CD14-positive monocyte (primary cell): ENCODE measurements around the gene TFPI. TPM values are rescaled to one million over a fixed set of nuclear protein-coding genes. Genes with fewer than 3 reads are reported as not detected.

ENCODE experiments used
- DNase-seq, 3 donors: peaks; one replicate each; pipeline ENCODE4 v3.0.0-alpha.2; 2011 to 2022
- H2AFZ ChIP-seq: 2 replicates; pipeline ENCODE4 v1.6.0; 2012; ENCODE audit warnings: mild to moderate bottlenecking, low read depth, low read length, inconsistent platforms; ENCODE audit not compliant: insufficient read depth, poor library complexity, severe bottlenecking
- H3K27ac ChIP-seq, 2 donors: 1 replicate in 1 of 2; 2 replicates in 1 of 2; pipeline ENCODE4 v1.5.1; 2012 to 2013; ENCODE audit warnings: low read length in 2 of 2, control low read depth in 1 of 2, inconsistent platforms in 1 of 2, low read depth in 1 of 2, mild to moderate bottlenecking in 1 of 2
- H3K27me3 ChIP-seq, 2 donors: one replicate each; pipeline versions ENCODE4 v1.6.0 to v1.6.1; 2011 to 2013; ENCODE audit warnings: low read length in 2 of 2; ENCODE audit not compliant: control insufficient read depth in 2 of 2, insufficient read depth in 2 of 2
- H3K36me3 ChIP-seq, 2 donors: replicated peaks in 1 of 2; 1 replicate in 1 of 2; 2 replicates in 1 of 2; pipeline versions ENCODE4 v1.5.1 to v1.6.1; 2012 to 2013; ENCODE audit warnings: low read length in 2 of 2, control low read depth in 1 of 2, inconsistent platforms in 1 of 2, mild to moderate bottlenecking in 1 of 2; ENCODE audit not compliant: insufficient read depth in 2 of 2, control insufficient read depth in 1 of 2
- H3K4me1 ChIP-seq, 2 donors: 1 replicate in 1 of 2; 2 replicates in 1 of 2; pipeline versions ENCODE4 v1.5.1 to v1.6.1; 2012 to 2013; ENCODE audit warnings: low read length in 2 of 2, control low read depth in 1 of 2, inconsistent platforms in 1 of 2, mild to moderate bottlenecking in 1 of 2, moderate library complexity in 1 of 2; ENCODE audit not compliant: insufficient read depth in 2 of 2, control insufficient read depth in 1 of 2
- H3K4me2 ChIP-seq: replicated peaks from 2 replicates; pipeline ENCODE3; 2012; ENCODE audit warnings: low read length, moderate library complexity, mild to moderate bottlenecking; ENCODE audit not compliant: poor library complexity, severe bottlenecking; ENCODE audit errors: extremely low read depth
- H3K4me3 ChIP-seq, 3 experiments: fragments of 200-600 bp in 1 of 3; sonication (generic) in 1 of 3; replicated peaks in 1 of 3; 1 replicate in 2 of 3; 2 replicates in 1 of 3; pipeline ENCODE4 v1.5.1; 2011 to 2013; ENCODE audit warnings: low read length in 3 of 3, mild to moderate bottlenecking in 3 of 3, control low read depth in 2 of 3, low read depth in 2 of 3, inconsistent platforms in 1 of 3, moderate library complexity in 1 of 3
- H3K79me2 ChIP-seq: 2 replicates; pipeline ENCODE4 v1.6.0; 2012; ENCODE audit warnings: mild to moderate bottlenecking, control low read depth, inconsistent platforms, low read length, moderate library complexity; ENCODE audit not compliant: insufficient read depth
- H3K9ac ChIP-seq: 2 replicates; pipeline ENCODE4 v1.6.0; 2017; ENCODE audit warnings: low read length, mild to moderate bottlenecking; ENCODE audit not compliant: insufficient read depth, poor library complexity, severe bottlenecking
- H3K9me3 ChIP-seq, 2 donors: replicated peaks in 1 of 2; 1 replicate in 1 of 2; 2 replicates in 1 of 2; pipeline versions ENCODE4 v1.5.1 to v1.6.1; 2012 to 2013; ENCODE audit warnings: low read length in 2 of 2, control low read depth in 1 of 2; ENCODE audit not compliant: control insufficient read depth in 1 of 2, insufficient read depth in 1 of 2
- H4K20me1 ChIP-seq: 2 replicates; pipeline ENCODE4 v1.6.0; 2012; ENCODE audit warnings: mild to moderate bottlenecking, low read length, control low read depth, moderate library complexity; ENCODE audit not compliant: insufficient read depth
- H3K27ac Mint-ChIP-seq, 7 donors: one replicate each; pipeline ENCODE4 v1.8.0; 2020; ENCODE audit warnings: mild to moderate bottlenecking in 7 of 7, mixed read lengths in 7 of 7, moderate library complexity in 6 of 7, inconsistent platforms in 2 of 7
- H3K27me3 Mint-ChIP-seq, 3 donors: one replicate each; pipeline ENCODE4 v1.8.0; 2021 to 2022; ENCODE audit warnings: low read depth in 3 of 3, mild to moderate bottlenecking in 3 of 3, mixed read lengths in 3 of 3, moderate library complexity in 3 of 3, inconsistent platforms in 1 of 3
- H3K36me3 Mint-ChIP-seq, 2 donors: one replicate each; pipeline ENCODE4 v1.8.0; 2020; ENCODE audit warnings: mixed read lengths in 2 of 2, inconsistent platforms in 1 of 2, mild to moderate bottlenecking in 1 of 2
- H3K4me1 Mint-ChIP-seq: one replicate; pipeline ENCODE4 v1.8.0; 2020; ENCODE audit warnings: mild to moderate bottlenecking, mixed read lengths
- H3K4me3 Mint-ChIP-seq, 2 donors: one replicate each; pipeline ENCODE4 v1.8.0; 2020; ENCODE audit warnings: mild to moderate bottlenecking in 2 of 2, mixed read lengths in 2 of 2, moderate library complexity in 1 of 2
- H3K9me3 Mint-ChIP-seq, 7 donors: one replicate each; pipeline ENCODE4 v1.8.0; 2020 to 2022; ENCODE audit warnings: mixed read lengths in 7 of 7, mild to moderate bottlenecking in 6 of 7, moderate library complexity in 6 of 7, inconsistent platforms in 2 of 7
- CTCF ChIP-seq: fragments of 200-600 bp; IDR thresholded peaks from one replicate; pipeline ENCODE4 v1.8.0; 2022; ENCODE audit warnings: antibody characterized with exemption, mild to moderate bottlenecking
- WGBS: methylation state at CpG from one replicate; pipeline ENCODE4 v1.1.5; 2013; ENCODE audit warnings: missing lambda C conversion rate; ENCODE audit not compliant: insufficient coverage; 5-methylcytosine and 5-hydroxymethylcytosine counted together
- intact Hi-C, 2 donors: fragments of 100-400 bp; cut with micrococcal nuclease; formaldehyde crosslinking; loops; one replicate each; pipeline versions ENCODE4 v1.15.0 to v1.15.1; 2023
- polyA plus RNA-seq, 3 donors: library from polyadenylated mRNA; depleted of rRNA in 1 of 3; unstranded in 2 of 3; stranded (reverse) in 1 of 3; fragments of 300-500 nt in 2 of 3; fragments of >200 nt in 1 of 3; fragmentation: Illumina TruSeq in 2 of 3; gene quantifications; 1 replicate in 2 of 3; 2 replicates in 1 of 3; pipeline ENCODE4 v1.2.3, GENCODE V29; 2012 to 2021

Gene TFPI
- polyA plus RNA-seq, 3 donors, result 0.46 TPM; not detected in 2

DNA sequence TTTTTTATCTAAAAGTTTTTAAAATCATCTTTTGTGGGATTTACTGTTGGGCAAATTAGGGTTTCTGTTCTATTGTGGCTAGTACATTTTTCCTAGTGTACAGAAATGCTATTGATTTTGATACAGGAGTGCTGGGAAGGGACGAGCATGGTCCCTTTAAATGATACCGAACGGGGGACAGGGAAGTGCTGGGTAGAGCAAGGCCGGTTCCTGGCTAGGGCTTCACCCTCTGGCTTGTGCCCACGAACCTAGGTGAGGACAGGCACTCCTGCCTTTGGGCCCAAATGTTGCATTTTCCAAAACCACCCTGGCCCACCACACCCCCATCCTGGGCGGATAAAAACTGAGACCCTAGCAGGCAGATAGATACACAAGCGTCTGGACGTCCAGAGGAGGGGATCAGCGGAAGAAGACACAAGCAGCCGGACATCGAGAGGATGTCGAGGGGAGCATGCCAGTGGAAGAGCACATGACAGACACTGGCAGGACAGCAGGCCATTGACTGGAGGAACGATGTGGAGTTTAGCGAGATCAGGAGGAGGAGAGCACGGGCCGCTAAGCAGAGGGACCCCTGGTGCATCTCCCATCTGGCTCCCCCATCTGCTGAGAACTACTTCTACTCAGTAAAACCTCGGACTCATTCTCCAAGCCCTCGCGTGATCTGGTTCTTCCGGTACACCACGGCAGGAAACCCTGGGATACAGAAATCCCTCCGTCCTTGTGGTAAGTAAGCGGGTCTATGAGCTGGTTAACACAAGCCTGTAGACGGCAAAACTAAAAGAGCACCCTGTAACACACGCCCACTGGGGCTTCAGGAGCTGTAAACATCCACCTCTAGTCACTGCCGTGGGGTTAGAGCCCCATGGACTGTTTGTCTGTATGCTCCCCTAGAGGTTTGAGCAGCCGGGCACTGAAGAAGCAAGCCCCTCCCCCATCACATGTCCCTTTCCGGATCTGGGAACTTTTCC is 92.7 kb downstream of the TFPI start:
- Mint-ChIP-seq H3K27me3 (peaks cover 0 to 2% (median 0%) of the 10 kb centered on the region in 3 donors), H3K9me3 (peaks cover 0 to 6% (median 2%) of the 10 kb centered on the region in 7 donors), H3K27ac (no peak overlapping the region), H3K36me3 (no peaks in the 10 kb centered on the region), H3K4me3 (peak overlapping the region in 1 of 2 donors; percentile 4), H3K4me1 (no peaks in the 10 kb centered on the region)
- intact Hi-C loops, result no loop called here
- Histone ChIP-seq H3K9ac (no peak overlapping the region), H3K27me3 (no peaks in the 10 kb centered on the region), H3K4me2 (no peak overlapping the region), H3K4me3 (no peak overlapping the region), H3K4me1 (no peaks in the 10 kb centered on the region), H3K9me3 (peaks cover 0 to 5% of the 10 kb centered on the region in 2 donors), H3K79me2 (no peaks in the 10 kb centered on the region), H3K27ac (no peak overlapping the region), H4K20me1 (no peaks in the 10 kb centered on the region), H2AFZ (no peak overlapping the region), H3K36me3 (no peaks in the 10 kb centered on the region)
- no peak for DNase-seq
- no peak for TF ChIP-seq CTCF
- WGBS, result 96% methylated on average over 22 of the region's 28 CpGs

GRCh38 chr2:187459256-187459655 is 95.0 kb downstream of the TFPI start:
- 42% methylated on average over 2 of the region's 2 CpGs for WGBS
- no peaks in the 10 kb centered on the region for H3K4me1 ChIP-seq
- Mint-ChIP-seq H3K4me3 (no peak overlapping the region), H3K36me3 (no peaks in the 10 kb centered on the region), H3K27me3 (peaks cover 0 to 2% (median 0%) of the 10 kb centered on the region in 3 donors), H3K4me1 (no peaks in the 10 kb centered on the region), H3K9me3 (peaks cover 0 to 6% (median 2%) of the 10 kb centered on the region in 7 donors), H3K27ac (no peak overlapping the region)
- no peaks in the 10 kb centered on the region for H3K27me3 ChIP-seq
- no peaks in the 10 kb centered on the region for H3K79me2 ChIP-seq
- H3K4me3 ChIP-seq, result no peak overlapping the region
- no peak overlapping the region for H2AFZ ChIP-seq
- H3K36me3 ChIP-seq, result no peaks in the 10 kb centered on the region
- intact Hi-C loops, result loop anchor here (10.0 kb wide), 2 partner anchors 324 to 594 kb away; no protein-coding TSS in a partner anchor
- H3K9ac ChIP-seq, result no peak overlapping the region
- H3K9me3 ChIP-seq, result peaks cover 0 to 5% of the 10 kb centered on the region in 2 donors
- no peak for DNase-seq
- no peak overlapping the region for H3K4me2 ChIP-seq
- no peaks in the 10 kb centered on the region for H4K20me1 ChIP-seq
- no peak overlapping the region for H3K27ac ChIP-seq
- TF ChIP-seq CTCF, result no peak
